ENCODE results near the gene CEP85L. TPM values are rescaled to one million over a fixed set of nuclear protein-coding genes. Genes with fewer than 3 reads are reported as not detected.

Gene CEP85L
- total RNA-seq, 4 donors from 2014 or later: 15.6 to 22.8 (median 21.9) TPM

DNA sequence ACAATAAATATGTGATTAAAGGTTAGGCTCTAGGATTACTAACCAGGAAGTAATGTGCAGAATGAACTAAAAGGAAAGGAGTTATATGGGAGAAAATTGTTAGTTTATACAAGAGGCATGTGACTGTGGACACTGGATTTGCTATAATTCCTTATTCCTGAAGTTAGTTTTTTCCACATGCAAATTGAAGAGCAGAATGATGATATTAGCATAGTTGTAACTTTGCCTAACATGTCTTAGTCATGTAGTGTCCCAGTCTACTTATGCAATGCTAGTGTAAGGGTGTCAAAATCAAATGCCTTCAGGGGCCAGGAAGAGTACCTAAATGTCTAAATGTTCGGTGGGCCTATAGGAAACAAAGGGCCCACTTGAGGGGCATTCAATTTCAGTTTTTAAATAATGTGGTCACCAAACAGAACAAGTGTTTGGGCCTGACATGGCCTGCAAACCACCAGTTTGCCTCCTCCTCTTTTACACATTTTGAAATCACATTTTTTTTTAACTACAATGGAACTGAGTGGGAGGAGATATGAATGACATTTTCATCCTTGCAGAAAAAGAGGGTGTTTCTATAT is 28.0 kb upstream of the CEP85L start:
- no peak overlapping the region for H3K27ac ChIP-seq
- H3K4me3 ChIP-seq: no peak overlapping the region
- in situ Hi-C loops (cut with MboI; ENCODE audit: low sequenced_read_pairs in 4 of 4) (no loop called here), intact Hi-C loops (cut with DNase I; ENCODE audit: low total_unique reads) (no loop called here)
- peaks cover 4 to 10% of the 10 kb centered on the region in 2 donors for H3K4me1 ChIP-seq
- no peaks in the 10 kb centered on the region for H3K27me3 ChIP-seq
- DNase-seq (no peak), ATAC-seq (no peak)
- TF ChIP-seq POLR2A (IDR thresholded peaks at IDR 0.05): no peak
- TF ChIP-seq, protein P1, sequence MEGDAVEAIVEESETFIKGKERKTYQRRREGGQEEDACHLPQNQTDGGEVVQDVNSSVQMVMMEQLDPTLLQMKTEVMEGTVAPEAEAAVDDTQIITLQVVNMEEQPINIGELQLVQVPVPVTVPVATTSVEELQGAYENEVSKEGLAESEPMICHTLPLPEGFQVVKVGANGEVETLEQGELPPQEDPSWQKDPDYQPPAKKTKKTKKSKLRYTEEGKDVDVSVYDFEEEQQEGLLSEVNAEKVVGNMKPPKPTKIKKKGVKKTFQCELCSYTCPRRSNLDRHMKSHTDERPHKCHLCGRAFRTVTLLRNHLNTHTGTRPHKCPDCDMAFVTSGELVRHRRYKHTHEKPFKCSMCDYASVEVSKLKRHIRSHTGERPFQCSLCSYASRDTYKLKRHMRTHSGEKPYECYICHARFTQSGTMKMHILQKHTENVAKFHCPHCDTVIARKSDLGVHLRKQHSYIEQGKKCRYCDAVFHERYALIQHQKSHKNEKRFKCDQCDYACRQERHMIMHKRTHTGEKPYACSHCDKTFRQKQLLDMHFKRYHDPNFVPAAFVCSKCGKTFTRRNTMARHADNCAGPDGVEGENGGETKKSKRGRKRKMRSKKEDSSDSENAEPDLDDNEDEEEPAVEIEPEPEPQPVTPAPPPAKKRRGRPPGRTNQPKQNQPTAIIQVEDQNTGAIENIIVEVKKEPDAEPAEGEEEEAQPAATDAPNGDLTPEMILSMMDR (IDR thresholded peaks at IDR 0.05 in 4 of 5, conservative IDR thresholded peaks at IDR 0.05 in 1 of 5): no peak
- no peaks in the 10 kb centered on the region for H3K36me3 ChIP-seq
- H3K9me3 ChIP-seq: no peaks in the 10 kb centered on the region

DNA sequence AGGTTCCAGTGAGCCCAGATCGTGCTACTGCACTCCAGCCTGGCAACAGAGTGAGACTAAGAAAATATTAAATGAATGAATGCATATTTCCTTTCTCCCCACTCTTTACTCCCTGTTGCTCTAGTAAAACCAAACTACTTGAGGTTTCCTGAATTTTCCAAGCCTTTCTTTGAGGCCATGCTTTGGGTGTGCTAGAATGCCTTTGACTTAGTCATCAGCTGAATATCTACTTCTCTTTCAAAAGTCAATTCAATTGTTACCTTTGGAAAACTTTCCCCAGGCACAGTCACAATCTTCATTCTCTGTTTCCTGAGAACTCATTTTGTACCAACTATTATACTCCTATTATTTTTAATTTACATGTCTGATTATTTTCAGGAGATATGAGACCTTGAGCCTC is 27.5 kb upstream of the CEP85L start:
- no peaks in the 10 kb centered on the region for H3K9me3 ChIP-seq
- TF ChIP-seq, protein P1 (IDR thresholded peaks at IDR 0.05 in 4 of 5, conservative IDR thresholded peaks at IDR 0.05 in 1 of 5): no peak
- TF ChIP-seq POLR2A (IDR thresholded peaks at IDR 0.05): no peak
- ATAC-seq (no peak), DNase-seq (no peak)
- no peak overlapping the region for H3K27ac ChIP-seq
- peaks cover 4 to 10% of the 10 kb centered on the region in 2 donors for H3K4me1 ChIP-seq
- H3K27me3 ChIP-seq: no peaks in the 10 kb centered on the region
- intact Hi-C loops (cut with DNase I; ENCODE audit: low total_unique reads) (no loop called here), in situ Hi-C loops (cut with MboI; ENCODE audit: low sequenced_read_pairs in 4 of 4) (no loop called here)
- H3K36me3 ChIP-seq: no peaks in the 10 kb centered on the region
- no peak overlapping the region for H3K4me3 ChIP-seq

DNA sequence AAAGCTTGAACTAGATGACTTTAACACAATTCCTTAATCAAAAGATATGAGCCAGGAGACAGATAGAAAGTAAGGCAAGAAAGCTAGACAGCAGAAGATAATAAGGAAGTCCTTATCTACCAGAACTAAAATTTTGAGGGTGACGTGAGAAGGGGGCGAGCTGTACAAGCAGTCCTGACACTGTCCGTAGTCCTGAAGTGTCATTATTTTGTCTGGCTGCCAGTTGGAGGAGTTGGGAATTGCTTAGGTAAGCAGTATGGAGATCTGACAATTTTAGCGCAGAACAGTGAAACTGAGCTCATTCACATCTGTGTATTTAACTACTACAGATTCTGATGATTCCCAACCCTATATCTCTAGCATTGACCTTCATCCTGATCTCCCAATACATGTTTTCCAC is 25.8 kb upstream of the CEP85L start:
- in situ Hi-C loops (cut with MboI; ENCODE audit: low sequenced_read_pairs in 4 of 4): no loop called here

DNA sequence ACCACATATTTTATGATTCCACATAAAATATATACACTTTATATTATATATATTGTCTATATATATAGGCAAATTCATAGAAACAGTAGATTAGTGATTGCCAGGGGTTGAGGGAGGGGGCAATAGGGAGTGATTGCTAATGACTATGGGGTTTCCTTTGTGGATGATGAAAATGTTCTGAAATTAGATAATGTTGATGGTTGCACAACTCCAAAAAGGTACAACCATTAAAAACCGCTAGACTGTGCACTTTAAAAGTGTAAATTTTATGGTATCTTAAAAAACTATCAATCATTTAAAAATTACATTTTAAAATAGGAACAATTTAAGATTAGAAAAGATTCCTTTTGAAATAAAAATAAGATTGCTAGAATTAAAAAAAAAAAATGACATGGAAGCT is 23.8 kb upstream of the CEP85L start:
- Histone ChIP-seq H3K4me1 (peaks cover 7 to 11% of the 10 kb centered on the region in 2 donors), H3K36me3 (no peaks in the 10 kb centered on the region), H3K4me3 (no peak overlapping the region), H3K27me3 (no peaks in the 10 kb centered on the region), H3K9me3 (no peaks in the 10 kb centered on the region), H3K27ac (no peak overlapping the region)
- no peak for TF ChIP-seq POLR2A (IDR thresholded peaks at IDR 0.05)
- TF ChIP-seq, protein P1 (IDR thresholded peaks at IDR 0.05 in 4 of 5, conservative IDR thresholded peaks at IDR 0.05 in 1 of 5): no peak
- DNase-seq: no peak
- in situ Hi-C loops (cut with MboI; ENCODE audit: low sequenced_read_pairs in 4 of 4) (no loop called here), intact Hi-C loops (cut with DNase I; ENCODE audit: low total_unique reads) (no loop called here)
- ATAC-seq: no peak

More for the DNA sequence above, 25.8 kb upstream of the CEP85L start:
- intact Hi-C loops (cut with DNase I; ENCODE audit: low total_unique reads): no loop called here
- Histone ChIP-seq H3K9me3 (no peaks in the 10 kb centered on the region), H3K36me3 (no peaks in the 10 kb centered on the region), H3K4me1 (peaks cover 4 to 10% of the 10 kb centered on the region in 2 donors), H3K27me3 (no peaks in the 10 kb centered on the region), H3K27ac (no peak overlapping the region), H3K4me3 (no peak overlapping the region)
- DNase-seq (no peak), ATAC-seq (no peak)
- TF ChIP-seq, protein P1 (IDR thresholded peaks at IDR 0.05 in 4 of 5, conservative IDR thresholded peaks at IDR 0.05 in 1 of 5): no peak
- no peak for TF ChIP-seq POLR2A (IDR thresholded peaks at IDR 0.05)

DNA sequence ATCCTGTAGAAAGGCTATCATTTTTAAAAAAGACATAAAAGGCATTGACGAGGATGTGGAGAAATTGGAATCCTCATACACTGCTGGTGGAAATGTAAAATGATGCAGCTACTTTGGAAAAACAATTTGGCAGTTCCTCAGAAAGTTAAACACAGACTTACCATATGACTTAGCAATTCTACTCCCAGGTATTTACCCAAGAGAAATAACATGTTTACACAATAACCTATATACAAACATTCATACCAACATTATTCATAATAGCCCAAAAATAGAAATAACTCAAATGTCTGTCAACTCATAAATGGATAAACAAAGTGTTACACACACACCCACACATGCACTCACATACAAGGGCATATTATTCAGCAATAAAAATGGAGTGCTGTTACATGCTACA is 23.4 kb upstream of the CEP85L start:
- Histone ChIP-seq H3K27me3 (no peaks in the 10 kb centered on the region), H3K27ac (no peak overlapping the region), H3K36me3 (no peaks in the 10 kb centered on the region), H3K4me1 (peaks cover 11 to 16% of the 10 kb centered on the region in 2 donors), H3K4me3 (no peak overlapping the region), H3K9me3 (no peaks in the 10 kb centered on the region)
- TF ChIP-seq, protein P1 (IDR thresholded peaks at IDR 0.05 in 4 of 5, conservative IDR thresholded peaks at IDR 0.05 in 1 of 5): no peak
- no peak for TF ChIP-seq POLR2A (IDR thresholded peaks at IDR 0.05)
- in situ Hi-C loops (cut with MboI; ENCODE audit: low sequenced_read_pairs in 4 of 4) (no loop called here), intact Hi-C loops (cut with DNase I; ENCODE audit: low total_unique reads) (no loop called here)
- ATAC-seq: peak in 1 of 2 donors; percentile 20
- DNase-seq: no peak

Measured in gastrocnemius medialis (tissue), 4 donors.